ENCODE results near the gene MEIOSIN.

MEIOSIN gene

GRCh38 chr19:45779231-45780145, 46.2 kb downstream of the MEIOSIN start:
- H3K9me3 ChIP-seq (ENCODE audit: control insufficient read depth, low read length), result no peaks in the 10 kb centered on the region
- no peak overlapping the region for H3K9ac ChIP-seq (ENCODE audit: low read length)
- peaks cover 14% of the 10 kb centered on the region for H3K27me3 ChIP-seq (ENCODE audit: control insufficient read depth, insufficient read depth, low read length)
- peaks cover 17% of the 10 kb centered on the region for H3K36me3 ChIP-seq (ENCODE audit: control insufficient read depth, insufficient read depth, low read length)
- no peak overlapping the region for H3K4me3 ChIP-seq (ENCODE audit: low read length)
- H3K4me1 ChIP-seq (ENCODE audit: control insufficient read depth, insufficient read depth, low read length), result peaks cover 40% of the 10 kb centered on the region

- peak overlapping the region; percentile 34 for H3K9ac ChIP-seq (ENCODE audit: low read length)
- peaks cover 14% of the 10 kb centered on the region for H3K27me3 ChIP-seq (ENCODE audit: control insufficient read depth, insufficient read depth, low read length)
- H3K9me3 ChIP-seq (ENCODE audit: control insufficient read depth, low read length), result no peaks in the 10 kb centered on the region
- no peak overlapping the region for H3K4me3 ChIP-seq (ENCODE audit: low read length)
- H3K4me1 ChIP-seq (ENCODE audit: control insufficient read depth, insufficient read depth, low read length), result peaks cover 40% of the 10 kb centered on the region
- H3K36me3 ChIP-seq (ENCODE audit: control insufficient read depth, insufficient read depth, low read length), result peaks cover 17% of the 10 kb centered on the region
Measured at GRCh38 chr19:45780146-45780447, 46.9 kb downstream of the MEIOSIN start.

GRCh38 chr19:45780448-45781213, 47.4 kb downstream of the MEIOSIN start:
- H3K4me3 ChIP-seq (ENCODE audit: low read length), result no peak overlapping the region
- peak overlapping the region; percentile 34 for H3K9ac ChIP-seq (ENCODE audit: low read length)
- peaks cover 40% of the 10 kb centered on the region for H3K4me1 ChIP-seq (ENCODE audit: control insufficient read depth, insufficient read depth, low read length)
- H3K36me3 ChIP-seq (ENCODE audit: control insufficient read depth, insufficient read depth, low read length), result peaks cover 17% of the 10 kb centered on the region
- peaks cover 14% of the 10 kb centered on the region for H3K27me3 ChIP-seq (ENCODE audit: control insufficient read depth, insufficient read depth, low read length)
- no peaks in the 10 kb centered on the region for H3K9me3 ChIP-seq (ENCODE audit: control insufficient read depth, low read length)

- no peaks in the 10 kb centered on the region for H3K9me3 ChIP-seq (ENCODE audit: control insufficient read depth, low read length)
- H3K9ac ChIP-seq (ENCODE audit: low read length), result peak overlapping the region; percentile 34
- peaks cover 16% of the 10 kb centered on the region for H3K36me3 ChIP-seq (ENCODE audit: control insufficient read depth, insufficient read depth, low read length)
- H3K4me1 ChIP-seq (ENCODE audit: control insufficient read depth, insufficient read depth, low read length), result peaks cover 40% of the 10 kb centered on the region
- peaks cover 14% of the 10 kb centered on the region for H3K27me3 ChIP-seq (ENCODE audit: control insufficient read depth, insufficient read depth, low read length)
- no peak overlapping the region for H3K4me3 ChIP-seq (ENCODE audit: low read length)
Measured at GRCh38 chr19:45781214-45782161, 48.2 kb downstream of the MEIOSIN start.

GRCh38 chr19:45782162-45782691, 49.0 kb downstream of the MEIOSIN start, which contains the start of gene DMPK:
Gene DMPK, minus strand, starts transcription at chr19:45782490. Its CDS starts 138 bp downstream, at chr19:45782352.
- Histone ChIP-seq H3K36me3 (ENCODE audit: control insufficient read depth, insufficient read depth, low read length) (peaks cover 9% of the 10 kb centered on the region), H3K4me3 (ENCODE audit: low read length) (no peak within 1 kb of the TSS), H3K9me3 (ENCODE audit: control insufficient read depth, low read length) (no peaks in the 10 kb centered on the region), H3K9ac (ENCODE audit: low read length) (peak within 1 kb of the TSS; percentile 34), H3K27me3 (ENCODE audit: control insufficient read depth, insufficient read depth, low read length) (peaks cover 14% of the 10 kb centered on the region), H3K4me1 (ENCODE audit: control insufficient read depth, insufficient read depth, low read length) (peaks cover 40% of the 10 kb centered on the region)

DNA sequence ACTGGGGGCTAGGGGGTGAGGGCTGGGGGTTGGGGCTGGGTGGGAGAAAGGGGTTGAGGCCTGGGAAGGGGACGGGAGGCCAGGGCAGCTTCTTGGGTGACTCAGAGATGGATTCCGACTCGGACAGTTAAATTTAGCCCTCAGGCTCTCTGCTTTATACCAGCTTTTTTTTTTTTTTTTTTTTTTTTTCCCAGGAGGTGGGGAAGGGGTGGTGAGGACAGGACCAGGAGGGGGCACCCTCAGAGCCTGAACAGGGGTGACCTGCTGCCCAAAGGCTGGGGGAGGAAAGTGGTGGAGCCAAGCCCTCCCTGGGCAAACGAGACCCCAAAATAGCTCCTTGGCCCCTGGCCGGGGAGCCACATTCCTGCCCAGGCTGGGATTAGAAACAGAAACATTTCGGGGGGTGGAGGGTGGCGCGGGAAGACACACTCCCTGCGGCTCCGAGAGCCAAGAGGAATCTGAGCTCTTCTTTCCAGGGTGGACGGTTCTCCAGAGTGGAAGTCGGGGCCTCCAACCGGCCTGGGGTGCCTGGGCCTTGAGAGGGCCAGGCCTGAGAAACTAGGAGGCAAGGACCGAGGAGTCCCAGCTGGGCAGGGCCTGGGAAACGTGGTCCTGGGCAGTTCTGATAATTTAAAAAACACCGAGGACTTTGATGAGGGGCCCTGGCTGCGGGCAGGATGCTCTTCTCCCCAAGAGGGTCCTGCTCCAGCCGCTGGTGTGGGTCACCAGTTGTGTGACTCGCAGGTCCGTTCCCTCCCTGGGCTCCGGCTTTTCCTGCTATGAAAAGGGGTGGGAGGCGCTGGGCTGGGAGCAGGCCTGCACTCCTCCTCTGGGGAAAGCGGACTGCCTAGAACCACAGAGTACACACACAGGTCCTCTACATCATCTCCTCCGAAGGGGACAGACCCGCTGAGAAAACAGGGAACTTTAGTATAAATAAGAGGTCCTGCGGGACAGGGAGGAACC, 49.9 kb downstream of the MEIOSIN start:
- H3K27me3 ChIP-seq (ENCODE audit: control insufficient read depth, insufficient read depth, low read length), result peaks cover 9% of the 10 kb centered on the region
- no peaks in the 10 kb centered on the region for H3K36me3 ChIP-seq (ENCODE audit: control insufficient read depth, insufficient read depth, low read length)
- no peaks in the 10 kb centered on the region for H3K9me3 ChIP-seq (ENCODE audit: control insufficient read depth, low read length)
- no peak overlapping the region for H3K4me3 ChIP-seq (ENCODE audit: low read length)
- H3K4me1 ChIP-seq (ENCODE audit: control insufficient read depth, insufficient read depth, low read length), result peaks cover 40% of the 10 kb centered on the region
- H3K9ac ChIP-seq (ENCODE audit: low read length), result peak overlapping the region; percentile 22

DNA sequence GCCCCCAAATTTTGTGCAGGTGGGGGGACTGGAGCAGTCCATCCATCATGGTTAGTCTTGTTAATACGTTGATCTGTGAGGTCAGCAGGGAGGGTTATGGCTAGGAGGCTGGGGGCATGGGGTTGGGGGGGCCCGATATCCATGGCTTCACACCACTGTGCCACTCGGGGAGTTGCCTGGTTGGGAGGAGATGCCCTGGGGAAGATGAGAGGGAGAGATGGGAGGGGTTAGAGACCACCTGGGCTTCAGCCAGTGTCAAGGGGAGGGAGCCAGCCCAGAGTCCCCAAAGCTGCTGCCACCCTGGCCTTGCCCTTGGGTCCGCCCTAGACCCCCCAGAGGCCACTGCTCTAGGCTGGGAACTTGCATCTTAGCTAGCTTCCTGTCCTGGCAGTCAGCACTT, 50.9 kb downstream of the MEIOSIN start:
- H3K4me3 ChIP-seq (ENCODE audit: low read length), result no peak overlapping the region
- no peaks in the 10 kb centered on the region for H3K36me3 ChIP-seq (ENCODE audit: control insufficient read depth, insufficient read depth, low read length)
- H3K27me3 ChIP-seq (ENCODE audit: control insufficient read depth, insufficient read depth, low read length), result peaks cover 9% of the 10 kb centered on the region
- no peaks in the 10 kb centered on the region for H3K9me3 ChIP-seq (ENCODE audit: control insufficient read depth, low read length)
- no peak overlapping the region for H3K9ac ChIP-seq (ENCODE audit: low read length)
- H3K4me1 ChIP-seq (ENCODE audit: control insufficient read depth, insufficient read depth, low read length), result peaks cover 30% of the 10 kb centered on the region

DNA sequence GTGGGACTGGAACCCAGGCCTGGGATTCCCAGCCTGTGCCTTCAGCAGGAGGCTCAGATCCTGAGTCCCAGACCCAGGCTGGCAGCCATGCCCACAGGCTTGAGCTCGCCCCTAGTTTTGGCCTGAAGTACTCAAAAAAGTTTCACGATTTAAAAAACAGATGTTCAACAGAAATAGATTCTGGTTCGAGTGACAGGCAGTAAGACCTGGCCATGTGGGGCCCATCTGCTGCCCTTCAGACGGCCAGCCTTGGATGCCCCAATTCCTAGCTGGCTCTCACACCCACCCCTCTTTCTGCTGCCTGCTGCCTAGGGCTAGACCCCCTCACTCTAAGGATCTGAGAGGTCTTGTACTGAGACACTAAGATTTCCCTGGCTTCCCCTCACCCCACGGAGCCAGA, 51.9 kb downstream of the MEIOSIN start:
- Histone ChIP-seq H3K27me3 (ENCODE audit: control insufficient read depth, insufficient read depth, low read length) (peaks cover 9% of the 10 kb centered on the region), H3K9me3 (ENCODE audit: control insufficient read depth, low read length) (no peaks in the 10 kb centered on the region), H3K4me3 (ENCODE audit: low read length) (no peak overlapping the region), H3K4me1 (ENCODE audit: control insufficient read depth, insufficient read depth, low read length) (peaks cover 21% of the 10 kb centered on the region), H3K36me3 (ENCODE audit: control insufficient read depth, insufficient read depth, low read length) (no peaks in the 10 kb centered on the region), H3K9ac (ENCODE audit: low read length) (no peak overlapping the region)

DNA sequence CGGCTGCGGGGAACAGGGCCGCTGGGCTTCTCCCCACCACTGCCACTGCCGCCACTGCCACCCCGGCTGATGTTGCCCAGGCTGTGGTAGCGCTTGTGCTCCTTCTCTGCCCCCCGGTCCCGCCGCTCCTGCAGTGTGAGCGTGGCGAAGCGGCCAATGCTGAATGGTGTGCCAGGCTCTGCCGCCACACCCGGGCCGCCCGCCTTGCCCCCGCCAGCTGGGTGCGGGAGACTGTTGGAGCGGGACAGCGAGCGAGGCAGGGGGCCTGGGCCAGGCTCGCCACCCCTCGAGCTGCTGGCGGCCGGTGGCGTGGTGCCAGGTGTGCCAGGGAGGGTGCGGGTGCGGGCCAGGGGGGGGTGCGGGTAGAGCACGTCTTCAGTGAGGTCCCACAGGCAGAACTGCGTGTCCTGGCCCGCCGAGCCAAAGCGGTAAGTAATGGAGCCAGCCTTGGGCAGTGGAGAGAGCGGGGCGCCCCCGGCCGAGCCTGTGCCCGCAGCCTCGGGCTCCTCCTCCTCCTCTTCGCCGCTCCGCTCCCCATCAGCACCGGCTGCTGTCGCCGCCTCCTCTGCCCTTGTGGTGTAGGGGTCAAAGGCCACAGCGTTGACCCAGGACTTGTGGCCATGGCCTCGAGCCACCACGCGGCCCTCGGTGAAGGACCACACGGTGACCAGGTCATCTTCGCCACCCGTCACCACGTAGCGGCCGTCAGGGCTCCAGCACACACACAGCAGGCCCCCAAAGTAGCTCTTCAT, 52.7 kb downstream of the MEIOSIN start:
- Histone ChIP-seq H3K36me3 (ENCODE audit: control insufficient read depth, insufficient read depth, low read length) (no peaks in the 10 kb centered on the region), H3K9ac (ENCODE audit: low read length) (no peak overlapping the region), H3K4me1 (ENCODE audit: control insufficient read depth, insufficient read depth, low read length) (peaks cover 13% of the 10 kb centered on the region)

DNA sequence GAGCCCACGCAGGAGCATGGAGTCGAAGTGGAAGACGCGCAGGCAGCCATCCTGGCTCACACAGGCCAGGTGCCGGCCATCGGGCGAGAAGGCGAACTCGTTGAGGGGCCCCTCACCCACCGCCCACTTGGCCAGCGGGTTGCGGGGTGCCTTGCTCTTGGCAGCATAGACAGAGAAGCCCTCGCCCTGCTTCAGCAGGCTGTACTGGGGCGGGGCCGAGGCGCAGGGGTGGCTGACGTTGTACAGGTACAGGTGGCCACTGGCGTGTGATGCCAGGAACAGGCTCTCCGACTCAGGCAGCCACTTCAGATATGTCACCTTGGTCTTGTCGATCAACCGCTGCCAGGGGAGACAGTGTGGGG, 53.3 kb downstream of the MEIOSIN start:
- Histone ChIP-seq H3K9ac (ENCODE audit: low read length) (no peak overlapping the region), H3K27me3 (ENCODE audit: control insufficient read depth, insufficient read depth, low read length) (peaks cover 2% of the 10 kb centered on the region), H3K9me3 (ENCODE audit: control insufficient read depth, low read length) (no peaks in the 10 kb centered on the region), H3K4me1 (ENCODE audit: control insufficient read depth, insufficient read depth, low read length) (peaks cover 13% of the 10 kb centered on the region), H3K36me3 (ENCODE audit: control insufficient read depth, insufficient read depth, low read length) (no peaks in the 10 kb centered on the region), H3K4me3 (ENCODE audit: low read length) (no peak overlapping the region)

More for the DNA sequence above, 52.7 kb downstream of the MEIOSIN start:
- Histone ChIP-seq H3K4me3 (ENCODE audit: low read length) (no peak overlapping the region), H3K9me3 (ENCODE audit: control insufficient read depth, low read length) (no peaks in the 10 kb centered on the region), H3K27me3 (ENCODE audit: control insufficient read depth, insufficient read depth, low read length) (peaks cover 5% of the 10 kb centered on the region)

All from mucosa of stomach (tissue), 1 donor.